PC-3 (cell line): Measurements from ENCODE around the gene SMCO4. TPM values are rescaled to one million over a fixed set of nuclear protein-coding genes. Genes with fewer than 3 reads are reported as not detected.

Experiments
- ATAC-seq: fragments of 200-7000 bp; cut with Tn5 transposase; 2 replicates; pipeline ENCODE4 v1.9.1; 2020; ENCODE audit warnings: mild to moderate bottlenecking, moderate library complexity
- BruUV-seq: library from RNA; stranded (reverse); fragments of 400-500 nt; replicated peaks from 2 replicates; lab custom pipeline; 2021; lab: Mats Ljungman, UMichigan
- CTCF ChIA-PET: fragments of 300-600 bp; sonication (Branson Sonifier 250); formaldehyde crosslinking; loops from one replicate; lab custom pipeline; 2022; ENCODE audit warnings: antibody characterized with exemption; lab: Charles Lee
- POLR2A ChIA-PET: fragments of 300-600 bp; sonication (Branson Sonifier 250); formaldehyde crosslinking; loops from one replicate; lab custom pipeline; 2022; ENCODE audit warnings: antibody characterized with exemption; ENCODE audit not compliant: unreplicated experiment; lab: Charles Lee
- DNase-seq: peaks from one replicate; pipeline ENCODE4 v3.0.0-alpha.2; 2015
- H2AFZ ChIP-seq: fragments of 300-600 bp; sonication (generic); 2 replicates; pipeline ENCODE4 v1.6.0; 2016; ENCODE audit warnings: antibody characterized with exemption, low read length
- H3F3A ChIP-seq: fragments of 300-600 bp; sonication (generic); one replicate; pipeline ENCODE4 v1.6.0; 2017; ENCODE audit warnings: antibody characterized with exemption, low read length, control low read depth, mild to moderate bottlenecking; ENCODE audit not compliant: unreplicated experiment
- H3K27ac ChIP-seq: fragments of 300-600 bp; sonication (generic); 2 replicates; pipeline ENCODE4 v1.5.1; 2016; ENCODE audit warnings: mild to moderate bottlenecking, low read length
- H3K27me3 ChIP-seq: fragments of 300-600 bp; sonication (generic); 2 replicates; pipeline ENCODE4 v1.6.1; 2016; ENCODE audit warnings: low read length, mixed read lengths
- H3K36me3 ChIP-seq: fragments of 300-600 bp; sonication (generic); 2 replicates; pipeline ENCODE4 v1.6.1; 2016; ENCODE audit warnings: low read depth, mixed run types, low read length, mixed read lengths
- H3K4me1 ChIP-seq: fragments of 300-600 bp; sonication (generic); 2 replicates; pipeline ENCODE4 v1.5.1; 2016; ENCODE audit warnings: low read length; ENCODE audit not compliant: insufficient read depth
- H3K4me2 ChIP-seq: fragments of 300-600 bp; sonication (generic); 2 replicates; pipeline ENCODE4 v1.6.0; 2016; ENCODE audit warnings: low read length
- H3K4me3 ChIP-seq: fragments of 300-600 bp; sonication (generic); 2 replicates; pipeline ENCODE4 v1.5.1; 2016; ENCODE audit warnings: mild to moderate bottlenecking, low read length, mixed read lengths
- H3K79me2 ChIP-seq: fragments of 300-600 bp; sonication (generic); 2 replicates; pipeline ENCODE4 v1.6.1; 2017; ENCODE audit warnings: low read length, mixed read lengths
- H3K9ac ChIP-seq: fragments of 300-600 bp; sonication (generic); 2 replicates; pipeline ENCODE4 v1.6.0; 2016; ENCODE audit warnings: mild to moderate bottlenecking, low read length
- H3K9me2 ChIP-seq: fragments of 300-600 bp; sonication (generic); replicated peaks from 2 replicates; pipeline ENCODE4 v1.6.1; 2016; ENCODE audit warnings: mixed run types, low read length, mixed read lengths
- H3K9me3 ChIP-seq: fragments of 300-600 bp; sonication (generic); 2 replicates; pipeline ENCODE4 v1.6.1; 2016; ENCODE audit warnings: low read length, mixed read lengths
- H4K20me1 ChIP-seq: fragments of 300-600 bp; sonication (generic); 2 replicates; pipeline ENCODE4 v1.6.1; 2016; ENCODE audit warnings: low read length, mixed read lengths
- EZH2 ChIP-seq: fragments of 300-600 bp; sonication (generic); IDR thresholded peaks from one replicate; pipeline ENCODE4 v1.6.1; 2017; ENCODE audit warnings: antibody characterized with exemption, mild to moderate bottlenecking, low read length; ENCODE audit not compliant: unreplicated experiment
- EZH2phosphoT487 ChIP-seq: fragments of 300-600 bp; sonication (generic); IDR thresholded peaks from 2 replicates; pipeline ENCODE4 v1.6.1; 2018; ENCODE audit warnings: mild to moderate bottlenecking, antibody characterized with exemption, low read length, borderline replicate concordance
- intact Hi-C: fragments of 100-400 bp; cut with micrococcal nuclease; formaldehyde crosslinking; loops from 2 replicates; pipeline ENCODE4 v1.9.0; 2023
- total RNA-seq: library from RNA; depleted of rRNA; stranded (reverse); fragments of >200 nt; gene quantifications from 2 replicates; pipeline ENCODE4 v1.2.3, GENCODE V29; 2014
- TF ChIP-seq, protein P1 (sequence below): fragments of 300-600 bp; sonication (generic); conservative IDR thresholded peaks from 2 replicates; pipeline ENCODE4 v1.5.1; 2017; ENCODE audit warnings: antibody characterized with exemption, low read depth, mild to moderate bottlenecking, low read length

Gene SMCO4
- total RNA-seq, 1 experiment from 2014 or later = 23.0 TPM

- Histone ChIP-seq H3K79me2 (no peaks in the 10 kb centered on the region), H3K4me3 (no peak overlapping the region), H3F3A (no peaks in the 10 kb centered on the region), H3K4me1 (peaks cover 13% of the 10 kb centered on the region), H3K9ac (no peak overlapping the region), H3K27ac (no peak overlapping the region), H3K27me3 (no peaks in the 10 kb centered on the region), H4K20me1 (no peaks in the 10 kb centered on the region), H3K9me3 (no peaks in the 10 kb centered on the region), H3K9me2 (no peaks in the 10 kb centered on the region), H2AFZ (no peak overlapping the region), H3K4me2 (no peak overlapping the region), H3K36me3 (no peaks in the 10 kb centered on the region)
- no peak for ATAC-seq
- ChIA-PET CTCF (no interaction called here), POLR2A (no interaction called here)
- intact Hi-C loops = loop anchor here (10.0 kb wide), 1 partner anchor 251 kb away; no protein-coding TSS in a partner anchor
- TF ChIP-seq EZH2 (no peak), EZH2phosphoT487 (no peak)
- TF ChIP-seq, protein P1, sequence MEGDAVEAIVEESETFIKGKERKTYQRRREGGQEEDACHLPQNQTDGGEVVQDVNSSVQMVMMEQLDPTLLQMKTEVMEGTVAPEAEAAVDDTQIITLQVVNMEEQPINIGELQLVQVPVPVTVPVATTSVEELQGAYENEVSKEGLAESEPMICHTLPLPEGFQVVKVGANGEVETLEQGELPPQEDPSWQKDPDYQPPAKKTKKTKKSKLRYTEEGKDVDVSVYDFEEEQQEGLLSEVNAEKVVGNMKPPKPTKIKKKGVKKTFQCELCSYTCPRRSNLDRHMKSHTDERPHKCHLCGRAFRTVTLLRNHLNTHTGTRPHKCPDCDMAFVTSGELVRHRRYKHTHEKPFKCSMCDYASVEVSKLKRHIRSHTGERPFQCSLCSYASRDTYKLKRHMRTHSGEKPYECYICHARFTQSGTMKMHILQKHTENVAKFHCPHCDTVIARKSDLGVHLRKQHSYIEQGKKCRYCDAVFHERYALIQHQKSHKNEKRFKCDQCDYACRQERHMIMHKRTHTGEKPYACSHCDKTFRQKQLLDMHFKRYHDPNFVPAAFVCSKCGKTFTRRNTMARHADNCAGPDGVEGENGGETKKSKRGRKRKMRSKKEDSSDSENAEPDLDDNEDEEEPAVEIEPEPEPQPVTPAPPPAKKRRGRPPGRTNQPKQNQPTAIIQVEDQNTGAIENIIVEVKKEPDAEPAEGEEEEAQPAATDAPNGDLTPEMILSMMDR = no peak
- BruUV-seq = no TSS peak
- no peak for DNase-seq
Measured at GRCh38 chr11:93485983-93486382, 57.2 kb downstream of the SMCO4 start.

DNA sequence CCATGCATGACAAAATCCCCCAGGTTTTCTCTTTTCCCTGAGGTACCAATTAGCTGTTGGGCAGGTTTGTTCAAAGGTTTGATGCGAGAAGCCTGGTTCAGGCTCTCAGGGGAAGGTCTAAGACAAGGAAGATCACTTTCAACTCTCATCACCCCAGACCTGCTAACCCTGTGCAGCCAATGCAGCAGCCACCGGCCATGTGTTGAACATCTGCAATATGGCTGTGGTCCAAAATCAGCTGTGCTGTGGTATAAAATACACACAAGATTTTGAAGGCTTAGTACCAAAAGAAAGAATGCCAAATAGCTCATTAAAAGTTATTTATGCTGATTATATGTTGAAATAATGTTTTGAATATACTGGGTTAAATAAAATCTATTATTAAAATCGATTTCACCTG, 58.5 kb downstream of the SMCO4 start:
- no peak overlapping the region for H3K4me3 ChIP-seq
- ATAC-seq (no peak), DNase-seq (no peak)
- no peaks in the 10 kb centered on the region for H3K79me2 ChIP-seq
- no peaks in the 10 kb centered on the region for H4K20me1 ChIP-seq
- H3K27ac ChIP-seq = no peak overlapping the region
- H3K9me2 ChIP-seq = no peaks in the 10 kb centered on the region
- no peak overlapping the region for H3K4me2 ChIP-seq
- H3K36me3 ChIP-seq = no peaks in the 10 kb centered on the region
- H3K9me3 ChIP-seq = no peaks in the 10 kb centered on the region
- CTCF ChIA-PET = no interaction called here
- H3K27me3 ChIP-seq = no peaks in the 10 kb centered on the region
- TF ChIP-seq EZH2phosphoT487 (no peak), EZH2 (no peak)
- no peaks in the 10 kb centered on the region for H3F3A ChIP-seq
- intact Hi-C loops = loop anchor here (10.0 kb wide), 1 partner anchor 250 kb away; no protein-coding TSS in a partner anchor
- no peak overlapping the region for H3K9ac ChIP-seq
- no TSS peak for BruUV-seq
- no peak overlapping the region for H2AFZ ChIP-seq
- H3K4me1 ChIP-seq = peaks cover 22% of the 10 kb centered on the region
- POLR2A ChIA-PET = no interaction called here

GRCh38 chr11:93482556-93482955, 60.6 kb downstream of the SMCO4 start:
- Histone ChIP-seq H3K36me3 (no peaks in the 10 kb centered on the region), H3K4me1 (peaks cover 27% of the 10 kb centered on the region), H2AFZ (no peak overlapping the region), H3K27me3 (no peaks in the 10 kb centered on the region), H3K9me2 (no peaks in the 10 kb centered on the region), H3K4me2 (no peak overlapping the region), H3F3A (no peaks in the 10 kb centered on the region), H3K9me3 (no peaks in the 10 kb centered on the region), H3K9ac (no peak overlapping the region), H3K27ac (no peak overlapping the region), H3K79me2 (no peaks in the 10 kb centered on the region), H4K20me1 (no peaks in the 10 kb centered on the region), H3K4me3 (no peak overlapping the region)
- ChIA-PET CTCF (no interaction called here), POLR2A (interaction anchor here (0.7 kb wide), 1 partner anchor 179 kb away, joined by 6 read pairs; the partner anchor contains the start of gene CEP295)
- intact Hi-C loops = loop anchor here (10.0 kb wide), 1 partner anchor 248 kb away; no protein-coding TSS in a partner anchor
- BruUV-seq = no TSS peak
- TF ChIP-seq EZH2phosphoT487 (no peak), EZH2 (no peak)
- TF ChIP-seq, protein P1 = no peak
- DNase-seq (no peak), ATAC-seq (no peak)
